A673 (cell line): Measurements from ENCODE around the gene CTU2. TPM values are rescaled to one million over a fixed set of nuclear protein-coding genes. Genes with fewer than 3 reads are reported as not detected.

Experiments used
- BruUV-seq: library from RNA; stranded (reverse); fragments of 400-500 nt; replicated peaks from 2 replicates; lab custom pipeline; 2021; lab: Mats Ljungman, UMichigan
- CTCF ChIA-PET: fragments of 300-600 bp; sonication (Branson Sonifier 250); formaldehyde crosslinking; loops from one replicate; lab custom pipeline; 2022; ENCODE audit warnings: antibody characterized with exemption; lab: Charles Lee
- POLR2A ChIA-PET: fragments of 300-600 bp; sonication (Branson Sonifier 250); formaldehyde crosslinking; loops from one replicate; lab custom pipeline; 2022; ENCODE audit warnings: antibody characterized with exemption; ENCODE audit not compliant: low non-redundant PET; lab: Charles Lee
- DNase-seq: peaks from one replicate; pipeline ENCODE4 v3.0.0-alpha.2; 2015; ENCODE audit warnings: low spot score
- H3K27ac ChIP-seq: fragments of 200-600 bp; sonication (generic); 2 replicates; pipeline ENCODE4 v1.5.1; 2016; ENCODE audit warnings: mixed run types, low read depth, mild to moderate bottlenecking, mixed read lengths, antibody characterized with exemption, low read length; ENCODE audit not compliant: poor library complexity, severe bottlenecking
- H3K27me3 ChIP-seq: fragments of 200-600 bp; sonication (generic); replicated peaks from 2 replicates; pipeline ENCODE4 v1.6.1; 2017; ENCODE audit warnings: mixed run types, low read depth, mild to moderate bottlenecking, mixed read lengths, antibody characterized with exemption, low read length; ENCODE audit not compliant: insufficient read depth, poor library complexity
- H3K36me3 ChIP-seq: fragments of 200-600 bp; sonication (generic); 2 replicates; pipeline ENCODE4 v1.6.1; 2016; ENCODE audit warnings: mixed run types, mild to moderate bottlenecking, mixed read lengths, antibody characterized with exemption, low read length; ENCODE audit not compliant: insufficient read depth, poor library complexity, severe bottlenecking
- H3K4me1 ChIP-seq: fragments of 200-600 bp; sonication (generic); 2 replicates; pipeline ENCODE4 v1.6.1; 2017; ENCODE audit warnings: mixed run types, mild to moderate bottlenecking, mixed read lengths, antibody characterized with exemption, low read length; ENCODE audit not compliant: insufficient read depth, poor library complexity, severe bottlenecking
- H3K4me3 ChIP-seq: fragments of 200-600 bp; sonication (generic); 2 replicates; pipeline ENCODE4 v1.5.1; 2016; ENCODE audit warnings: low read depth, mixed run types, mild to moderate bottlenecking, mixed read lengths, low read length; ENCODE audit not compliant: poor library complexity, severe bottlenecking
- H3K9me3 ChIP-seq: fragments of 200-600 bp; sonication (generic); 2 replicates; pipeline ENCODE4 v1.6.1; 2016; ENCODE audit warnings: mixed run types, low read depth, mild to moderate bottlenecking, mixed read lengths, antibody characterized with exemption, low read length; ENCODE audit not compliant: poor library complexity, severe bottlenecking
- EZH2 ChIP-seq: fragments of 200-600 bp; sonication (generic); IDR thresholded peaks from 2 replicates; pipeline ENCODE4 v1.6.1; 2017; ENCODE audit warnings: borderline replicate concordance, low read depth, mild to moderate bottlenecking, mixed read lengths, antibody characterized with exemption, low read length; ENCODE audit not compliant: poor library complexity, severe bottlenecking
- intact Hi-C: fragments of 100-400 bp; cut with micrococcal nuclease; formaldehyde crosslinking; loops from one replicate; pipeline ENCODE4 v1.10.0; 2022; ENCODE audit not compliant: unreplicated experiment
- microRNA-seq: library from miRNA; unstranded; fragments of <30 nt; microRNA quantifications from one replicate; pipeline ENCODE4 v1.2.0, GENCODE V29; 2021
- total RNA-seq: library from RNA; stranded (reverse); gene quantifications from 2 replicates; pipeline ENCODE4 v1.2.3, GENCODE V29; 2021
- TF ChIP-seq, protein P1 (sequence below): fragments of 300-800, 200-600 bp; sonication (generic); conservative IDR thresholded peaks from 2 replicates; pipeline ENCODE4 v1.5.1; 2017; ENCODE audit warnings: low read depth, mild to moderate bottlenecking, antibody characterized with exemption, low read length, moderate library complexity, mixed read lengths

Gene CTU2
- total RNA-seq, 1 experiment from 2014 or later = 47.5 TPM

DNA sequence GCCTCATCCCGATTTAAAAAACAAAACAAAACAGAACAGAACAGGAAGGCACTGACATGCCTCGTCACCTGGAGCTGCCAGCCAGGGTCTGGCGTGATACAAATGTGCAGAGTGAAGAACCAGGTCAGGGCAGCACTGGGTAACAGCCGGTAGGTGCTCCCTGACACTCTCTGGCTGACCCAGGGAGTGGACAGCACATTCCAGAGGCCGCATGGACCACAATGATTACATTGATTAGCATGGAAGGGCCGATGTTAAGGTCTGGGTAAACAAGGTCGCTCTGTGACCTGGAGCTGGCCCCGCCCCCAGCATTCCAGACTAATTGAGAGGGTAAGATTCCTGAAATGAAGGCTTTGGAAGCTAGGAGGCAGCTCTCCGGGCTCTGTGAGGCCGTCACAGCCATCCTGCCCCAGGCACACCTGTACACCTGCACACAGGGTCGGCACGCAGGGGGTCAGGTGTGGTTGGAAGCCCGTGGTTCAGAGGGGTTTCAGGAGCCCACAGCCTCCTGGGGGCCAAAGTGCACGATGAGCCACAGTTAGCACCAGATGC, 57.3 kb downstream of the CTU2 start:
- H3K36me3 ChIP-seq = peaks cover 4% of the 10 kb centered on the region
- POLR2A ChIA-PET = no interaction called here
- DNase-seq = no peak
- BruUV-seq = no TSS peak
- TF ChIP-seq EZH2 = no peak
- TF ChIP-seq, protein P1, sequence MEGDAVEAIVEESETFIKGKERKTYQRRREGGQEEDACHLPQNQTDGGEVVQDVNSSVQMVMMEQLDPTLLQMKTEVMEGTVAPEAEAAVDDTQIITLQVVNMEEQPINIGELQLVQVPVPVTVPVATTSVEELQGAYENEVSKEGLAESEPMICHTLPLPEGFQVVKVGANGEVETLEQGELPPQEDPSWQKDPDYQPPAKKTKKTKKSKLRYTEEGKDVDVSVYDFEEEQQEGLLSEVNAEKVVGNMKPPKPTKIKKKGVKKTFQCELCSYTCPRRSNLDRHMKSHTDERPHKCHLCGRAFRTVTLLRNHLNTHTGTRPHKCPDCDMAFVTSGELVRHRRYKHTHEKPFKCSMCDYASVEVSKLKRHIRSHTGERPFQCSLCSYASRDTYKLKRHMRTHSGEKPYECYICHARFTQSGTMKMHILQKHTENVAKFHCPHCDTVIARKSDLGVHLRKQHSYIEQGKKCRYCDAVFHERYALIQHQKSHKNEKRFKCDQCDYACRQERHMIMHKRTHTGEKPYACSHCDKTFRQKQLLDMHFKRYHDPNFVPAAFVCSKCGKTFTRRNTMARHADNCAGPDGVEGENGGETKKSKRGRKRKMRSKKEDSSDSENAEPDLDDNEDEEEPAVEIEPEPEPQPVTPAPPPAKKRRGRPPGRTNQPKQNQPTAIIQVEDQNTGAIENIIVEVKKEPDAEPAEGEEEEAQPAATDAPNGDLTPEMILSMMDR = no peak
- no peaks in the 10 kb centered on the region for H3K27me3 ChIP-seq
- intact Hi-C loops = no loop called here
- H3K4me1 ChIP-seq = peaks cover 12% of the 10 kb centered on the region
- CTCF ChIA-PET = no interaction called here
- H3K4me3 ChIP-seq = no peak overlapping the region
- no peaks in the 10 kb centered on the region for H3K9me3 ChIP-seq
- no peak overlapping the region for H3K27ac ChIP-seq

DNA sequence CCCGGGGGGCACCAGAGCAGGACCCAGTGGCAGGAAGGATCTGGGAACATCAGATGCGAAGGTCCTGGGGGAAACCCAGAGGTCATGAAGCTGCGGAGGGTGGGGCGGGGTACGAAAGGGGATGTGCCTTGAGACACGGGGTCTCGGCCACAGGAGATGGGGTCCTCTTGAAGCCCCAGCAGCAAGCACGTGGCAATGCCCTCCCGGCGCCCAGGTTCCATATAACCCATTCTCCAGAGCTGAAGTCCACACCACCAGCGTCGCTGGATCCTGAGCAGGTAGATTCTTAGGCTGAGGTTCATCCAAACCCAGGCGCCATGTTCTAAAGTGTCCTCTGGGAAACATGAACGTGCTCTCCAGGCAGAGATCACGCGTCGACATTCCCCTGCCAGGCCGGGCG, 57.8 kb downstream of the CTU2 start:
- H3K4me1 ChIP-seq = peaks cover 16% of the 10 kb centered on the region
- no peaks in the 10 kb centered on the region for H3K27me3 ChIP-seq
- TF ChIP-seq, protein P1 = no peak
- TF ChIP-seq EZH2 = no peak
- no peak overlapping the region for H3K27ac ChIP-seq
- CTCF ChIA-PET = no interaction called here
- no peak for DNase-seq
- BruUV-seq = no TSS peak
- intact Hi-C loops = no loop called here
- no peaks in the 10 kb centered on the region for H3K9me3 ChIP-seq
- peaks cover 4% of the 10 kb centered on the region for H3K36me3 ChIP-seq
- no peak overlapping the region for H3K4me3 ChIP-seq
- POLR2A ChIA-PET = no interaction called here

DNA sequence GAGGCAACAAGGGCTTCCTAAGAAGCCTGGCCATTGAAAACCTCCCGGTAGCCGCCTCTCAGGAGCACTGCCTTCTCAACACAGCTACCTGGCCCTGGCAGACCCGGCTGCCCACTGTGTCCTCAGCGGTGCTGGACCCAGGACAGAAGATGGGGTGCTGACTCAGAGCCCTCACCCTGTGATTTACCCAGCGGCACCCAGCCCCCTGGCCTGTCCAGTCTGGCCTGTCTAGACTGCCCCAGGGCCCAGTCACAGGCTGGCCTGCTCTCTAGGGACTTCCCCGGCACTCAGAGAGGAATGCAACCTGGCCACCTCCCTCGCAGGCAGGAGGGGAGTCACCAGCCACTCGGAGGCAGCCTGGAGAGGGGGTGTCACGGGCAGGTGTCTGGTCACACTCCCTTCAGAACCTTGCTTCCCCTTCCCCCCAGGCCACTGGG, 58.6 kb downstream of the CTU2 start:
- CTCF ChIA-PET = interaction anchor here (0.7 kb wide), 1 partner anchor 93 kb away, joined by 6 read pairs; no protein-coding TSS in a partner anchor
- POLR2A ChIA-PET = no interaction called here
- no peak overlapping the region for H3K27ac ChIP-seq
- no peaks in the 10 kb centered on the region for H3K27me3 ChIP-seq
- H3K36me3 ChIP-seq = peaks cover 4% of the 10 kb centered on the region
- intact Hi-C loops = no loop called here
- no peak for DNase-seq
- H3K4me1 ChIP-seq = peaks cover 24% of the 10 kb centered on the region
- TF ChIP-seq, protein P1 = no peak
- no peak for TF ChIP-seq EZH2
- no TSS peak for BruUV-seq
- no peak overlapping the region for H3K4me3 ChIP-seq
- no peaks in the 10 kb centered on the region for H3K9me3 ChIP-seq

Small RNA genes lying within 50 kb of the gene (microRNA-seq; reads per million reads assigned to microRNA genes)
- not detected for gene MIR4722

Other genes starting within 250 kb of the CTU2 start
- gene ZC3H18, start 136.1 kb upstream of the CTU2 start, total RNA-seq = 75.9 and 83.4 TPM in 2 replicates
- 0.28 TPM in 1 of 2 replicates, not detected in the other for gene IL17C, start 67.9 kb upstream of the CTU2 start, total RNA-seq
- 44.7 and 53.6 TPM in 2 replicates for gene CYBA, start 55.5 kb upstream of the CTU2 start, total RNA-seq
- gene MVD, start 43.4 kb upstream of the CTU2 start, total RNA-seq = 127 and 131 TPM in 2 replicates
- not detected in 2 replicates for gene SNAI3, start 20.0 kb upstream of the CTU2 start, total RNA-seq
- 32.3 and 36.3 TPM in 2 replicates for gene RNF166, start 95 bp upstream of the CTU2 start, total RNA-seq
- 174 and 182 TPM in 2 replicates for gene PIEZO1, start 78.7 kb downstream of the CTU2 start, total RNA-seq
- 103 TPM in 2 replicates for gene CDT1, start 97.3 kb downstream of the CTU2 start, total RNA-seq
- gene APRT, start 105.4 kb downstream of the CTU2 start, total RNA-seq = 129 and 134 TPM in 2 replicates
- gene GALNS, start 150.4 kb downstream of the CTU2 start, total RNA-seq = 54.8 and 60.6 TPM in 2 replicates
- gene TRAPPC2L, start 150.6 kb downstream of the CTU2 start, total RNA-seq = 89.9 and 98.6 TPM in 2 replicates
- not detected in 2 replicates for gene PABPN1L, start 160.2 kb downstream of the CTU2 start, total RNA-seq